Trophoblast cell (in vitro differentiated cells and primary cell): ENCODE data around the gene RCN2.
A peak's percentile ranks its signal among the peaks of the same experiment; 100 is the strongest.
"Not testable (repeated sequence)": the region's sequence is repeated elsewhere in the genome, so short reads cannot be mapped to it uniquely, and the experiment has no call there.

Source experiments
- DNase-seq, 2 donors: peaks; one replicate each; pipeline ENCODE4 v3.0.0-alpha.2; 2016
- H2AFZ ChIP-seq: 2 replicates; pipeline ENCODE4 v1.6.1; 2013; ENCODE audit warnings: low read length, moderate library complexity, mild to moderate bottlenecking; ENCODE audit not compliant: insufficient read depth, poor library complexity
- H2AK5ac ChIP-seq: 2 replicates; pipeline ENCODE4 v1.6.1; 2013; ENCODE audit warnings: mild to moderate bottlenecking, low read length
- H2BK120ac ChIP-seq: 2 replicates; pipeline ENCODE4 v1.6.1; 2013; ENCODE audit warnings: low read length, mild to moderate bottlenecking, moderate library complexity; ENCODE audit not compliant: insufficient read depth, poor library complexity
- H2BK12ac ChIP-seq: 2 replicates; pipeline ENCODE4 v1.6.1; 2013; ENCODE audit warnings: mild to moderate bottlenecking, low read length, moderate library complexity
- H2BK5ac ChIP-seq: 2 replicates; pipeline ENCODE4 v1.6.1; 2013; ENCODE audit warnings: low read length, low read depth, moderate library complexity, mild to moderate bottlenecking; ENCODE audit not compliant: poor library complexity
- H3K14ac ChIP-seq: 2 replicates; pipeline ENCODE4 v1.6.1; 2013; ENCODE audit warnings: mild to moderate bottlenecking, low read length
- H3K18ac ChIP-seq: 2 replicates; pipeline ENCODE4 v1.6.1; 2013; ENCODE audit warnings: mild to moderate bottlenecking, low read length
- H3K23ac ChIP-seq: 2 replicates; pipeline ENCODE4 v1.6.1; 2013; ENCODE audit warnings: low read length
- H3K27ac ChIP-seq: 2 replicates; pipeline ENCODE4 v1.5.1; 2013; ENCODE audit warnings: low read depth, mild to moderate bottlenecking, inconsistent platforms, low read length, moderate library complexity
- H3K27me3 ChIP-seq: 2 replicates; pipeline ENCODE4 v1.6.1; 2013; ENCODE audit warnings: inconsistent platforms, mild to moderate bottlenecking, low read length, moderate library complexity; ENCODE audit not compliant: insufficient read depth
- H3K36me3 ChIP-seq, 2 experiments: 1 replicate in 1 of 2; 2 replicates in 1 of 2; pipeline ENCODE4 v1.6.1; 2013; ENCODE audit warnings: low read length in 2 of 2, mild to moderate bottlenecking in 2 of 2, moderate library complexity in 1 of 2; ENCODE audit not compliant: insufficient read depth in 2 of 2, control insufficient read depth in 1 of 2
- H3K4ac ChIP-seq: 2 replicates; pipeline ENCODE4 v1.6.1; 2013; ENCODE audit warnings: low read depth, mild to moderate bottlenecking, low read length, moderate library complexity
- H3K4me1 ChIP-seq, 2 experiments: 1 replicate in 1 of 2; 2 replicates in 1 of 2; pipeline ENCODE4 v1.6.1; 2013; ENCODE audit warnings: low read length in 2 of 2, mild to moderate bottlenecking in 2 of 2, moderate library complexity in 1 of 2; ENCODE audit not compliant: insufficient read depth in 2 of 2, control insufficient read depth in 1 of 2
- H3K4me2 ChIP-seq: 2 replicates; pipeline ENCODE4 v1.6.1; 2013; ENCODE audit warnings: inconsistent platforms, mild to moderate bottlenecking, low read length, moderate library complexity
- H3K4me3 ChIP-seq: 2 replicates; pipeline ENCODE4 v1.5.1; 2013; ENCODE audit warnings: mild to moderate bottlenecking, low read depth, low read length, inconsistent platforms
- H3K79me1 ChIP-seq: one replicate; pipeline ENCODE4 v1.6.1; 2013; ENCODE audit warnings: low read length
- H3K79me2 ChIP-seq: 2 replicates; pipeline ENCODE4 v1.6.1; 2013; ENCODE audit warnings: low read length, mild to moderate bottlenecking; ENCODE audit not compliant: control insufficient read depth, insufficient read depth, poor library complexity
- H3K9ac ChIP-seq: 2 replicates; pipeline ENCODE4 v1.6.1; 2013; ENCODE audit warnings: mild to moderate bottlenecking, low read length
- H3K9me3 ChIP-seq: 2 replicates; pipeline ENCODE4 v1.6.1; 2013; ENCODE audit warnings: low read depth, mild to moderate bottlenecking, control low read depth, inconsistent platforms, low read length; ENCODE audit not compliant: insufficient read depth
- H4K12ac ChIP-seq: 2 replicates; pipeline ENCODE4 v1.6.1; 2013; ENCODE audit warnings: low read depth, mild to moderate bottlenecking, low read length, moderate library complexity
- H4K8ac ChIP-seq: 2 replicates; pipeline ENCODE4 v1.6.1; 2013; ENCODE audit warnings: low read depth, mild to moderate bottlenecking, low read length, moderate library complexity
- H4K91ac ChIP-seq: one replicate; pipeline ENCODE4 v1.6.1; 2013; ENCODE audit warnings: low read depth, mild to moderate bottlenecking, low read length, moderate library complexity
- WGBS: extraction: QIAGEN DNeasy Blood & Tissue Kit; methylation state at CpG from one replicate; pipeline ENCODE4 v1.1.7; 2013; ENCODE audit warnings: missing lambda C conversion rate; ENCODE audit not compliant: insufficient read length, insufficient coverage; ENCODE audit errors: extremely low coverage; 5-methylcytosine and 5-hydroxymethylcytosine counted together

The RCN2 gene

DNA sequence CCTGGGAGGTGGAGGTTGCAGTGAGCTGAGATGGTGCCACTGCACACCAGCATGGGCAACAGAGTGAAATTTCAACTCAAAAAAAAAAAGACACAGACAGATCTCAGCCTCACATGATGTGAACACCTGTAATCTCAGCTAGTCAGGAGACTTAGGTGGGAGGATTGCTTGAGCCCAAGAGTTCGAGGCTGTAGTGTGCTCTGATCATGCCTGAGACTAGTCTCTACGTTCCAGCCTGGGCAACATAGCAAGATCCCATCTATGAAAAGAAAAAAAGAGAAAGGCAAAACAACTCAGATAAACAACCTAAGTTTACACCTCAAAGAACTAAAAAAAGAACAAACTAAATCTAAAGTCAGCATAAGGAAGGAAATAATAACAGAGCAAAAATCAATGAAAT lies 37.4 kb upstream of the RCN2 start:
- peak overlapping the region; percentile 33 for H3K4ac ChIP-seq
- H3K27me3 ChIP-seq: no peaks in the 10 kb centered on the region
- no peak overlapping the region for H4K91ac ChIP-seq
- H3K4me3 ChIP-seq: no peak overlapping the region
- H4K8ac ChIP-seq: no peak overlapping the region
- H3K27ac ChIP-seq: no peak overlapping the region
- no peak overlapping the region for H3K4me2 ChIP-seq
- no peak overlapping the region for H2AK5ac ChIP-seq
- H3K36me3 ChIP-seq: no peaks in the 10 kb centered on the region
- no peak overlapping the region for H3K23ac ChIP-seq
- no peak for DNase-seq
- no peak overlapping the region for H2BK120ac ChIP-seq
- peaks cover 3% of the 10 kb centered on the region for H3K9me3 ChIP-seq
- no peak overlapping the region for H2BK12ac ChIP-seq
- no peaks in the 10 kb centered on the region for H3K79me1 ChIP-seq
- no peak overlapping the region for H2BK5ac ChIP-seq
- no peak overlapping the region for H3K18ac ChIP-seq
- no peak overlapping the region for H3K9ac ChIP-seq
- H2AFZ ChIP-seq: no peak overlapping the region
- no peaks in the 10 kb centered on the region for H3K79me2 ChIP-seq
- H3K4me1 ChIP-seq: no peaks in the 10 kb centered on the region
- no CpG with 5 or more reads among the region's 2 CpGs for WGBS
- H3K14ac ChIP-seq: no peak overlapping the region
- no peak overlapping the region for H4K12ac ChIP-seq

DNA sequence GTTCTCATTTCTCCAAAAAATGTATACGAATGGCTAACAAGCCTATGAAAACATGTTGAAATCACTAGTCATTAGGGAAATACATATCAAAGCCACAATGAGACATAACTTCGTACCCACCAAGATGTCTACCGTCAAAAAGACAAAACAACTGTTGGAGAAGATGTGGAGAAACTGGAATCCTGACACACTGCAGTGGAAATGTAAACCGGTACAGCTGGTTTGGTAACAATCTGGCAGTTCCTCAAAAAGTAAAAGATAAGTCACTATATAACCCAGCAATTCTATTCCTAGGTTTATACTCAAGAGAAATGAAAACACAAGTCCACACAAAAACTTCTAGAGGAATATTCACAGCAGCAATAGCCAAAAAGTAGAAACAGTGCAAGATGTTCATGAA lies 33.4 kb upstream of the RCN2 start:
- H2BK5ac ChIP-seq: no peak overlapping the region
- no peaks in the 10 kb centered on the region for H3K36me3 ChIP-seq
- H2BK12ac ChIP-seq: no peak overlapping the region
- H3K9me3 ChIP-seq: peaks cover 3% of the 10 kb centered on the region
- no peak overlapping the region for H4K12ac ChIP-seq
- H3K9ac ChIP-seq: no peak overlapping the region
- no peak overlapping the region for H2AK5ac ChIP-seq
- H3K4me2 ChIP-seq: no peak overlapping the region
- H3K4me3 ChIP-seq: no peak overlapping the region
- H3K14ac ChIP-seq: no peak overlapping the region
- no peak overlapping the region for H4K91ac ChIP-seq
- H4K8ac ChIP-seq: no peak overlapping the region
- no peaks in the 10 kb centered on the region for H3K79me2 ChIP-seq
- no peaks in the 10 kb centered on the region for H3K4me1 ChIP-seq
- no peak overlapping the region for H3K27ac ChIP-seq
- no peak overlapping the region for H3K18ac ChIP-seq
- H3K27me3 ChIP-seq: no peaks in the 10 kb centered on the region
- no CpG with 5 or more reads among the region's 4 CpGs for WGBS
- H2AFZ ChIP-seq: no peak overlapping the region
- peak; percentile 84 to 96 for DNase-seq
- no peaks in the 10 kb centered on the region for H3K79me1 ChIP-seq
- H3K23ac ChIP-seq: no peak overlapping the region
- no peak overlapping the region for H3K4ac ChIP-seq
- no peak overlapping the region for H2BK120ac ChIP-seq

DNA sequence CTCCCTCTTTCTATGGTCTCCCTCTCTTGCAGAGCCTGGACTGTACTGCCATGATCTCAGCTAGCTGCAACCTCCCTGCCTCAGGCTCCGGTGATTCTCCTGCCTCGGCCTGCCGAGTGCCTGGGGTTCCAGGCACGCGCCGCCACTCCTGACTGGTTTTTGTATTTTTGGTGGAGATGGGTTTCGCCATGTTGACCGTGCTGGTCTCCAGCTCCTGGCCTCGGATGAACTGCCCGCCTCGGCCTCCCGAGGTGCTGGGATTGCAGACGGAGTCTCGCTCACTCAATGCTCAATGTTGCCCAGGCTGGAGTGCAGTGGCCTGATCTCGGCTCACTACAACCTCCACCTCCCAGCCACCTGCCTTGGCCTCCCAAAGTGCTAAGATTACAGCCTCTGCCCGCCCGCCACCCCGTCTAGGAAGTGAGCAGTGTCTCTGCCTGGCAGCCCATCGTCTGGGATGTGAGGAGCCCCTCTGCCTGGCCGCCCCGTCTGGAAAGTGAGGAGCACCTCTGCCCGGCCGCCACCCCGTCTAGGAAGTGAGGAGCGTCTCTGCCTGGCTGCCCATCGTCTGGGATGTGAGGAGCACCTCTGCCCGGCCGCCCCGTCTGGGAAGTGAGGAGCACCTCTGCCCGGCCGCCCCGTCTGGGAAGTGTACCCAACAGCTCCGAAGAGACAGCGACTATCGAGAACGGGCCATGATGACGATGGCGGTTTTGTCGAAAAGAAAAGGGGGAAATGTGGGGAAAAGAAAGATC lies 32.2 kb upstream of the RCN2 start:
- not testable (repeated sequence) for H3K4me2 ChIP-seq, H3K4me3 ChIP-seq, H4K91ac ChIP-seq, H3K4me1 ChIP-seq, H4K8ac ChIP-seq, H3K79me2 ChIP-seq, H2BK12ac ChIP-seq, H3K4ac ChIP-seq, H3K36me3 ChIP-seq, H3K79me1 ChIP-seq, H2AFZ ChIP-seq, H3K18ac ChIP-seq, H4K12ac ChIP-seq, H3K27me3 ChIP-seq, H3K27ac ChIP-seq, H3K9me3 ChIP-seq, DNase-seq, H3K23ac ChIP-seq, H2AK5ac ChIP-seq, H3K9ac ChIP-seq, H2BK5ac ChIP-seq, H2BK120ac ChIP-seq, H3K14ac ChIP-seq
- WGBS: no CpG with 5 or more reads among the region's 39 CpGs

DNA sequence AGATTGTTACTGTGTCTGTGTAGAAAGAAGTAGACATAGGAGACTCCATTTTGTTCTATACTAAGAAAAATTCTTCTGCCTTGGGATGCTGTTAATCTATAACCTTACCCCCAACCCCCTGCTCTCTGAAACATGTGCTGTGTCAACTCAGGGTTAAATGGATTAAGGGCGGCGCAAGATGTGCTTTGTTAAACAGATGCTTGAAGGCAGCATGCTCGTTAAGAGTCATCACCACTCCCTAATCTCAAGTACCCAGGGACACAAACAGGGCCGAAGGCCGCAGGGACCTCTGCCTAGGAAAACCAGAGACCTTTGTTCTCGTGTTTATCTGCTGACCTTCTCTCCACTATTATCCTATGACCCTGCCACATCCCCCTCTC lies 31.6 kb upstream of the RCN2 start:
- not testable (repeated sequence) for H3K9me3 ChIP-seq, H3K4me3 ChIP-seq, H2AFZ ChIP-seq, H3K27ac ChIP-seq, H2BK5ac ChIP-seq, H3K14ac ChIP-seq, H3K23ac ChIP-seq, DNase-seq, H3K79me1 ChIP-seq, H3K79me2 ChIP-seq, H2BK120ac ChIP-seq, H3K4me1 ChIP-seq, H4K8ac ChIP-seq, H3K36me3 ChIP-seq, H4K12ac ChIP-seq, H3K4me2 ChIP-seq, H4K91ac ChIP-seq, H3K18ac ChIP-seq, H2BK12ac ChIP-seq, H3K27me3 ChIP-seq, H3K9ac ChIP-seq, H3K4ac ChIP-seq, H2AK5ac ChIP-seq
- no CpG with 5 or more reads among the region's 6 CpGs for WGBS
